Keratinocyte (primary cell): ENCODE results near the gene SMIM23. TPM values are rescaled to one million over a fixed set of nuclear protein-coding genes. Genes with fewer than 3 reads are reported as not detected.

Experiments
- DNase-seq: peaks from one replicate; pipeline ENCODE4 v3.0.0-alpha.2; 2011; ENCODE audit warnings: low read depth, missing footprints, low spot score
- FAIRE-seq: peaks from 2 replicates; lab custom pipeline; 2011; peaks lifted over from hg19 to GRCh38; lab: Jason Lieb, UNC
- H2AFZ ChIP-seq: 2 replicates; pipeline ENCODE4 v1.6.0; 2012; ENCODE audit warnings: low read length, control low read depth, inconsistent platforms; ENCODE audit not compliant: control insufficient read depth
- H3K27ac ChIP-seq: 2 replicates; pipeline ENCODE4 v1.5.1; 2011; ENCODE audit warnings: low read length; ENCODE audit not compliant: control insufficient read depth, insufficient read depth
- H3K27me3 ChIP-seq: 3 replicates; pipeline ENCODE4 v1.6.0; 2011; ENCODE audit warnings: low read length; ENCODE audit not compliant: control insufficient read depth, insufficient read depth; ENCODE audit errors: extremely low read depth
- H3K36me3 ChIP-seq, 2 experiments: 2 replicates in 1 of 2; 3 replicates in 1 of 2; pipeline ENCODE4 v1.5.1; 2011; ENCODE audit warnings: low read length in 2 of 2, mild to moderate bottlenecking in 1 of 2; ENCODE audit not compliant: control insufficient read depth in 2 of 2, insufficient read depth in 2 of 2; ENCODE audit errors: extremely low read depth in 1 of 2
- H3K4me1 ChIP-seq: 3 replicates; pipeline ENCODE4 v1.5.1; 2011; ENCODE audit warnings: low read length; ENCODE audit not compliant: control insufficient read depth, insufficient read depth; ENCODE audit errors: extremely low read depth
- H3K4me2 ChIP-seq: 3 replicates; pipeline ENCODE4 v1.6.0; 2011; ENCODE audit warnings: low read depth, low read length; ENCODE audit not compliant: control insufficient read depth, insufficient read depth; ENCODE audit errors: extremely low read depth
- H3K4me3 ChIP-seq, 3 experiments: fragments of 200-600 bp in 1 of 3; sonication (generic) in 1 of 3; 2 replicates in 2 of 3; 3 replicates in 1 of 3; pipeline ENCODE4 v1.5.1; 2011 to 2016; ENCODE audit warnings: low read length in 3 of 3, mild to moderate bottlenecking in 3 of 3, control low read depth in 2 of 3, inconsistent platforms in 1 of 3, low read depth in 1 of 3, mixed read lengths in 1 of 3, mixed run types in 1 of 3, moderate library complexity in 1 of 3; ENCODE audit not compliant: control insufficient read depth in 2 of 3, insufficient read depth in 2 of 3; ENCODE audit errors: extremely low read depth in 1 of 3
- H3K79me2 ChIP-seq: 2 replicates; pipeline ENCODE4 v1.6.0; 2012; ENCODE audit warnings: low read length; ENCODE audit not compliant: control insufficient read depth, insufficient read depth
- H3K9ac ChIP-seq: 3 replicates; pipeline ENCODE4 v1.6.0; 2011; ENCODE audit warnings: low read length; ENCODE audit not compliant: control insufficient read depth, insufficient read depth; ENCODE audit errors: extremely low read depth
- H3K9me1 ChIP-seq: 3 replicates; pipeline ENCODE4 v1.6.0; 2011; ENCODE audit warnings: low read length; ENCODE audit not compliant: control insufficient read depth, insufficient read depth; ENCODE audit errors: extremely low read depth
- H3K9me3 ChIP-seq: 2 replicates; pipeline ENCODE4 v1.5.1; 2012; ENCODE audit warnings: low read depth, low read length; ENCODE audit not compliant: control insufficient read depth
- H4K20me1 ChIP-seq: 3 replicates; pipeline ENCODE4 v1.6.0; 2011; ENCODE audit warnings: low read length; ENCODE audit not compliant: control insufficient read depth, insufficient read depth; ENCODE audit errors: extremely low read depth
- EZH2 ChIP-seq: IDR thresholded peaks from one replicate; pipeline ENCODE4 v1.6.1; 2012; ENCODE audit warnings: inconsistent platforms, mild to moderate bottlenecking, low read length, moderate library complexity
- dilution Hi-C: fragments of 300-500 bp; cut with MboI; formaldehyde crosslinking; loops from one replicate; pipeline ENCODE4 v1.7.0; 2020; ENCODE audit warnings: low sequenced_read_pairs; ENCODE audit not compliant: extremely low pct_ligation_motif_present
- polyA plus RNA-seq, 5 experiments: library from polyadenylated mRNA; depleted of rRNA in 3 of 5; stranded (reverse) in 3 of 5; stranded (forward) in 1 of 5; unstranded in 1 of 5; fragments of >200 nt; gene quantifications; 1 replicate in 1 of 5; 2 replicates in 3 of 5; 3 replicates in 1 of 5; pipeline versions ENCODE4 v1.2.1 to v1.2.3, GENCODE V29; 2011 to 2012; ENCODE audit warnings: missing spikeins in 2 of 5, low read depth in 1 of 5, low replicate concordance in 1 of 5
- TF ChIP-seq, protein P1 (sequence below), 3 experiments: IDR thresholded peaks in 1 of 3; conservative IDR thresholded peaks in 1 of 3; optimal IDR thresholded peaks in 1 of 3; 2 replicates in 2 of 3; 3 replicates in 1 of 3; pipeline versions ENCODE3 to v1.5.1; 2011; ENCODE audit warnings: low read length in 3 of 3, mild to moderate bottlenecking in 3 of 3, moderate library complexity in 2 of 3, control low read depth in 1 of 3, inconsistent platforms in 1 of 3; ENCODE audit not compliant: insufficient read depth in 2 of 3; ENCODE audit errors: extremely low read depth in 1 of 3

SMIM23 gene
- polyA plus RNA-seq, 1 donor (not counting 4 experiments of a cell fraction or from before 2014, with no cell fraction given): not detected

DNA sequence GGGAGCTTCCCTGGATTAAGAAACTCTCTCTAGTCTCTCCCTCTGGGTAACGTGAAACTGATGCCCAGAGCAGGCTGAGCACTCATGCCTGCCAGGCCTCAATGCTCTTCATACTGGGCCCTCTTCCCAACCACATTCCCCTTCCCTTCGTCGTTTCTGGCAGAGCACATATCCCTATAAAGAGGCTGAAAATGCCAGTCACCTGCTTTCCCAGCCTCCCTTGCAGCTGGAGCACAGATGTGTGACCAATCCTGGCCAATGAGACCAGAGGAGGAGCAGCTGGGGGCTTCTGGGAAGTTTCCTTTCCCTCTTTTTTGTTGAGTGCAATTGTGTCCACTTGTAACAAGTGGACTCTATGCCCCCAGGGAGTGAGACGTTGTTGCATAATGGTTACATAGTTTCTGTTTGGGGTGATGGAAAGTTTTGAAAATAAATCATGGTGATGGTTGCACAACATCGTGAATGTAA lies 30.2 kb upstream of the SMIM23 start:
- H3K9me1 ChIP-seq: no peaks in the 10 kb centered on the region
- peaks cover 7% of the 10 kb centered on the region for H3K4me1 ChIP-seq
- H3K79me2 ChIP-seq: no peaks in the 10 kb centered on the region
- no peak overlapping the region for H3K9ac ChIP-seq
- TF ChIP-seq, protein P1, sequence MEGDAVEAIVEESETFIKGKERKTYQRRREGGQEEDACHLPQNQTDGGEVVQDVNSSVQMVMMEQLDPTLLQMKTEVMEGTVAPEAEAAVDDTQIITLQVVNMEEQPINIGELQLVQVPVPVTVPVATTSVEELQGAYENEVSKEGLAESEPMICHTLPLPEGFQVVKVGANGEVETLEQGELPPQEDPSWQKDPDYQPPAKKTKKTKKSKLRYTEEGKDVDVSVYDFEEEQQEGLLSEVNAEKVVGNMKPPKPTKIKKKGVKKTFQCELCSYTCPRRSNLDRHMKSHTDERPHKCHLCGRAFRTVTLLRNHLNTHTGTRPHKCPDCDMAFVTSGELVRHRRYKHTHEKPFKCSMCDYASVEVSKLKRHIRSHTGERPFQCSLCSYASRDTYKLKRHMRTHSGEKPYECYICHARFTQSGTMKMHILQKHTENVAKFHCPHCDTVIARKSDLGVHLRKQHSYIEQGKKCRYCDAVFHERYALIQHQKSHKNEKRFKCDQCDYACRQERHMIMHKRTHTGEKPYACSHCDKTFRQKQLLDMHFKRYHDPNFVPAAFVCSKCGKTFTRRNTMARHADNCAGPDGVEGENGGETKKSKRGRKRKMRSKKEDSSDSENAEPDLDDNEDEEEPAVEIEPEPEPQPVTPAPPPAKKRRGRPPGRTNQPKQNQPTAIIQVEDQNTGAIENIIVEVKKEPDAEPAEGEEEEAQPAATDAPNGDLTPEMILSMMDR (optimal IDR thresholded peaks at IDR 0.05 in 1 of 3, IDR thresholded peaks at IDR 0.05 in 1 of 3, conservative IDR thresholded peaks at IDR 0.05 in 1 of 3; ENCODE audit: extremely low read depth in 1 of 3, insufficient read depth in 2 of 3, low read length in 3 of 3): no peak
- no peak for TF ChIP-seq EZH2
- H2AFZ ChIP-seq: no peak overlapping the region
- H3K36me3 ChIP-seq: no peaks in the 10 kb centered on the region
- dilution Hi-C loops: no loop called here
- FAIRE-seq (no peak), DNase-seq (no peak)
- peaks cover 2% of the 10 kb centered on the region for H3K9me3 ChIP-seq
- H3K4me3 ChIP-seq: no peak overlapping the region
- no peak overlapping the region for H3K4me2 ChIP-seq
- H3K27ac ChIP-seq: no peak overlapping the region
- no peaks in the 10 kb centered on the region for H3K27me3 ChIP-seq
- no peaks in the 10 kb centered on the region for H4K20me1 ChIP-seq

DNA sequence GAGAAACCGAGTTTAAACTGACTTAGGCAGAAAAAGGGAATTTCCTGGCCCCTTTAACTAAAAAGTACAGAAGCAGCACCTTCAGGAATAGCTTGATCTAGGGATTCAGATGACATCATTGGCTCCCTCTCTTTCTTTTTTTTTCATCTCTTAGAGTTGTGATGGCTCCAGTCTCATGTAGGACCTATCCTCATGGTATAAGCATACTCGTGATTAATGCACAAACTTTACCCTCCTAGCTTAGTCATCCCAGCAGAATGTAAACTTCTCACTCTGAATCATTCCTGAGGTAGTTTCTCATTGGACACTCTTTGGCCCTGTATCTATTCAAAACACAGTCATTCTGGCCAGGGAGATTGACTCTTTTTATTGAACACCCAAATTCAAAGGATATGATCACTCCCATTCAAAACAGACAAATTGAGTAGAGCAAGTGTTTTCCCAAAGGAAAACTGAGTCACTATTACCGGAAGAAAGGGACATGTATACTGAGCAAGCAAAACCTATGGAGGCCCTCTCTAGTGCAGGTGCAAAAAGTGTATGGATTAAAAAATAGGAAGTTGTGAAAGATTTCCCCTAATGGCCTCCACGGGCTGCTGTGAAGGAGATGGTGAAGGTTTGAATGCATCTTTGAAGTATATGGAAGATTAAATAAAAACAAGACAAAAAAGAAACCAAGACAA lies 27.6 kb upstream of the SMIM23 start:
- H3K9me1 ChIP-seq: no peaks in the 10 kb centered on the region
- H2AFZ ChIP-seq: no peak overlapping the region
- H3K4me2 ChIP-seq: peak overlapping the region; percentile 23

More for the DNA sequence above, 27.6 kb upstream of the SMIM23 start:
- FAIRE-seq: peak; percentile 96
- Histone ChIP-seq H4K20me1 (no peaks in the 10 kb centered on the region), H3K79me2 (no peaks in the 10 kb centered on the region), H3K27ac (peak overlapping the region; percentile 61), H3K9me3 (peaks cover 2% of the 10 kb centered on the region), H3K4me3 (no peak overlapping the region), H3K27me3 (no peaks in the 10 kb centered on the region), H3K9ac (no peak overlapping the region), H3K36me3 (no peaks in the 10 kb centered on the region), H3K4me1 (peaks cover 18% of the 10 kb centered on the region)
- TF ChIP-seq, protein P1 (optimal IDR thresholded peaks at IDR 0.05 in 1 of 3, IDR thresholded peaks at IDR 0.05 in 1 of 3, conservative IDR thresholded peaks at IDR 0.05 in 1 of 3; ENCODE audit: extremely low read depth in 1 of 3, insufficient read depth in 2 of 3, low read length in 3 of 3): no peak
- dilution Hi-C loops: no loop called here
- DNase-seq: peak; percentile 90
